ENCODE data around the gene MYH10.

DNA sequence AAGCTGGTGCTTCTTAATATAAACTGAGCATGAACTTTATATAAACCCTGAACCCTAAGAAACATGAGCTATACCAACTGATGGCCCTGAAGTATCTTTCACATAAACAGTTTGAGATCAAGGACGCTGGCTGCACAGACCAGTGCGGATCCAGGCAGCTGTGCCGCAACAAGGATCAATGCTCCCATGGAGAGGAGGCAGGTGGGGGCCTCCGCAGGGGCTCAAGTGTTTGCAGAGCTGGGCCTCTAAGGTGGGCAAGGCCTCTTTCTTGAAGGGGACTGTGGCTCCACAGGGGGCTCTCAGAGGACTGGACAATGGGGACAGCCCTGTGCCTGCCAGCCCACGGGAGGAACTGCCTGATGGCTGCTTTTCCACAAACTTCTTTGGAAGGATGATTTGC, 148.8 kb downstream of the MYH10 start:
- TF ChIP-seq SUZ12 (IDR thresholded peaks at IDR 0.05; ENCODE audit: extremely low read depth, insufficient read depth, insufficient read length) (no peak), YY1 (IDR thresholded peaks at IDR 0.05; ENCODE audit: insufficient read depth, insufficient read length) (no peak)

All from NT2/D1 (cell line).